GM04504 (cell line): ENCODE measurements around the gene SLC35E2B.

Source experiments
- DNase-seq: peaks from one replicate; pipeline ENCODE4 v3.0.0-alpha.2; 2012; ENCODE audit warnings: low read depth

The SLC35E2B gene

GRCh38 chr1:1609822-1610485, 82.6 kb downstream of the SLC35E2B start:
- DNase-seq, result no peak
